ENCODE data around the gene WDR91. TPM values are rescaled to one million over a fixed set of nuclear protein-coding genes. Genes with fewer than 3 reads are reported as not detected.

The WDR91 gene
- total RNA-seq, 2 donors from 2014 or later: 36.2 to 78.3 TPM

- Histone ChIP-seq H3K4me3 (no peak overlapping the region), H3K4me1 (ENCODE audit: control insufficient read depth in 1 of 2, low read depth in 2 of 2) (no peaks in the 10 kb centered on the region), H3K27me3 (replicated peaks; ENCODE audit: insufficient read depth) (no peaks in the 10 kb centered on the region), H3K9me3 (no peaks in the 10 kb centered on the region), H3K36me3 (peaks cover 59% of the 10 kb centered on the region), H3K27ac (no peak overlapping the region)
- DNase-seq (ENCODE audit: low spot score) (no peak), ATAC-seq (ENCODE audit: insufficient number of reproducible peaks, low FRiP score, low read depth) (no peak)
- TF ChIP-seq, protein P1, sequence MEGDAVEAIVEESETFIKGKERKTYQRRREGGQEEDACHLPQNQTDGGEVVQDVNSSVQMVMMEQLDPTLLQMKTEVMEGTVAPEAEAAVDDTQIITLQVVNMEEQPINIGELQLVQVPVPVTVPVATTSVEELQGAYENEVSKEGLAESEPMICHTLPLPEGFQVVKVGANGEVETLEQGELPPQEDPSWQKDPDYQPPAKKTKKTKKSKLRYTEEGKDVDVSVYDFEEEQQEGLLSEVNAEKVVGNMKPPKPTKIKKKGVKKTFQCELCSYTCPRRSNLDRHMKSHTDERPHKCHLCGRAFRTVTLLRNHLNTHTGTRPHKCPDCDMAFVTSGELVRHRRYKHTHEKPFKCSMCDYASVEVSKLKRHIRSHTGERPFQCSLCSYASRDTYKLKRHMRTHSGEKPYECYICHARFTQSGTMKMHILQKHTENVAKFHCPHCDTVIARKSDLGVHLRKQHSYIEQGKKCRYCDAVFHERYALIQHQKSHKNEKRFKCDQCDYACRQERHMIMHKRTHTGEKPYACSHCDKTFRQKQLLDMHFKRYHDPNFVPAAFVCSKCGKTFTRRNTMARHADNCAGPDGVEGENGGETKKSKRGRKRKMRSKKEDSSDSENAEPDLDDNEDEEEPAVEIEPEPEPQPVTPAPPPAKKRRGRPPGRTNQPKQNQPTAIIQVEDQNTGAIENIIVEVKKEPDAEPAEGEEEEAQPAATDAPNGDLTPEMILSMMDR (IDR thresholded peaks at IDR 0.05): no peak
Observed at GRCh38 chr7:135188298-135188984, 22.9 kb downstream of the WDR91 start.

DNA sequence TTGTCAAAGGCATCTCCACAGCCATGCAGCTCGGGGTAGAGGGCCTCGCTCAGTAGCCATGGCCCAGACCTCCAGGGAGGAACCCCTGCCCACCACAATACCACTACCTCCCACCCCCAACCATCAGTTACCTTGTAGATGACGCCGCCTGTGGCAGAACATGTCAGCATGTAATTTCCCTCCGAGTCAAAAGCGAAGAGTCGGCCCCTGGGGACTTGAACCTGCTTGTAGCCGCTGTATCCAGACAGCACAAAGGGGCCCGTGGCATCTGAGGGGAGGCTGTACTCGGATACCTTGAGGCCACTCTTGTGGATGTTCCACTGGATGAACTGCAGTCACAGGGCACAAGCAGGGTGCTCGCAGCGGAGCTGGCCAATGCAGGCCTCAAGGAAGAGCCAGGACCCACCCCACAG is 24.5 kb downstream of the WDR91 start:
- H3K36me3 ChIP-seq: peaks cover 56% of the 10 kb centered on the region
- ATAC-seq (ENCODE audit: insufficient number of reproducible peaks, low FRiP score, low read depth): no peak
- no peak for DNase-seq (ENCODE audit: low spot score)

DNA sequence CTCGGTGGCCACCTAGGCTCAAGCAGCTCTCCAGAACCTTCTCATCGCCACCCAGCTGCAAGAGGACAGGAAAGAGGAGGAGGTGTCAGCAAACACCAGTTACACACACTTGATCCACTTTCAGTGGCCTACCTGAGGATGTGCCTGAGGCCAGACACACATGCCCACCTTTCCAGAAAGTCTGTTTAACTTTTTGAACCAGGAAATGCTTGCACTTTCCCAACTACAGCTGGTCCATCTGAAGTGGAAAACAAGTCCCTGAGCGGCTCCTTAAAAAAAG is 25.1 kb downstream of the WDR91 start:
- H3K27me3 ChIP-seq (replicated peaks; ENCODE audit: insufficient read depth): no peaks in the 10 kb centered on the region
- H3K9me3 ChIP-seq: peaks cover 16% of the 10 kb centered on the region
- H3K4me3 ChIP-seq: no peak overlapping the region
- peaks cover 56% of the 10 kb centered on the region for H3K36me3 ChIP-seq
- H3K27ac ChIP-seq: no peak overlapping the region
- ATAC-seq (ENCODE audit: insufficient number of reproducible peaks, low FRiP score, low read depth) (no peak), DNase-seq (ENCODE audit: low spot score) (no peak)
- no peaks in the 10 kb centered on the region for H3K4me1 ChIP-seq (ENCODE audit: control insufficient read depth in 1 of 2, low read depth in 2 of 2)
- TF ChIP-seq, protein P1 (IDR thresholded peaks at IDR 0.05): no peak

More for the DNA sequence above, 24.5 kb downstream of the WDR91 start:
- Histone ChIP-seq H3K27ac (no peak overlapping the region), H3K4me3 (no peak overlapping the region), H3K9me3 (peaks cover 10% of the 10 kb centered on the region), H3K27me3 (replicated peaks; ENCODE audit: insufficient read depth) (no peaks in the 10 kb centered on the region), H3K4me1 (ENCODE audit: control insufficient read depth in 1 of 2, low read depth in 2 of 2) (no peaks in the 10 kb centered on the region)
- TF ChIP-seq, protein P1 (IDR thresholded peaks at IDR 0.05): no peak

DNA sequence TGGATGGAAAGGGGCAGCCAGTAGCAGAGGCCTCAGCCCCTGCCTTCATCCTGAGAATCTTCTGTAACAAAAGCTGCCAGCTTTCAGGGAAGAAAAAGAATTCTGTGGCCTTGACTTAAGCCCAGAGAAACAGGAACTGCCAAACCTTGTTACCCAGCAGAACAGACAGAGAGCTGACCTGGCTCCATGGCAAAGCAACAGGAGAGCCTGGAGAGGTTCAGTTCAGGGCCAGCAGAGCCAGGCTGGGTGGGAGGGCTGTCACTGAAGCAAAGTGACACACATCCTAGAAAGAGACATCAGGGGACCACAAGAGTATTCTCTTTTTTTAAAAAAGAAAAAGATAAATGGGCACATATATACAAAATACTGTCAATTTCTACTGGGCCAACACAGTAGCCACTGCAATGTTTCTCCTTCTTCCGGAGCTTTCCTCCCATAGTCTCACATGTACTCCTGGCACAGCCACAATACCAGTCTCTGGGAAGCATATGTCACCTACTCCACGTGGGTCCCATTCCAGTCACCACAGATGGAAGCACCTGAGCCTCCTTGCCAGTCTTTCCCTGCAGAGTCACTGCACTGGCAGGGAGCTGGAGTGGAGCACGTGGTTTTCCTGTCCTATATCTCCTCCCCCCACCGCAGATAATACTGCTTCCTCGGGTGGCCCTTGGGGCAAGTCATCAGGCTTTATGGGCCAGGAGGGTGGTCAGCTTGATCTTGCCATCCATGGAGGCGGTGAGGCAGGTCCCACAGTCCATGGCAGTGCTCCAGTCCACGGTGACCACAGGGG is 25.7 kb downstream of the WDR91 start:
- ATAC-seq (ENCODE audit: insufficient number of reproducible peaks, low FRiP score, low read depth): no peak
- DNase-seq (ENCODE audit: low spot score): no peak
- Histone ChIP-seq H3K4me3 (no peak overlapping the region), H3K4me1 (ENCODE audit: control insufficient read depth in 1 of 2, low read depth in 2 of 2) (no peaks in the 10 kb centered on the region), H3K27ac (no peak overlapping the region), H3K27me3 (replicated peaks; ENCODE audit: insufficient read depth) (no peaks in the 10 kb centered on the region), H3K9me3 (peaks cover 21% of the 10 kb centered on the region), H3K36me3 (peaks cover 56% of the 10 kb centered on the region)
- TF ChIP-seq, protein P1 (IDR thresholded peaks at IDR 0.05): no peak

DNA sequence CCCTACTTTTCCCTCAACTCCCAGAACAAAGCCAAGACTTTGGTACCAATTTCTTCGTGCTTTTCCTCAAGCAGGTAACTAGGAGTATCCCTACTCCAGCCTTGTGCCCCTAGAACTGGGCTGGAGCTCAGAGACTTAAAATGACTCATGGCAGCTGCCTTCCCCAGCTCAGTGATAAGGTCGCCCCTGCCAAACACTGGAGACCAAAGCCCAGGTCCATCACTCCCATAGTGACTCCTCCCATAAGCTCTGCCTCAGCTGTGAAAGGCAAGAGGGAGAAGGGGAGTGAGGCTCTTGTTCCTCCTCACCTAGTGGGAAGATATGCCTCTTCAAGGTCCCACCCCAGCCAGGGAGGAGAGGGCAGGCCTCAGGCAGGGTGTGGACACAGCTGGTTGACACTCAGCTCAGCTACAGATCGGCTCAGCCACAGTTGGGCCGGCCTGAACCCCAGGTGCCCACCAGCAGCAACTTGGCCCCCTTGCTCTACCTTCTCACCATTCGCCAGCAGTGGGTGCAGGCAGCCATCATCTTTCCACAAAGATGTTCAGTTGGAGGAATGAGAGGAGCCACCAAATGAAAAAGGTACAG is 27.0 kb downstream of the WDR91 start:
- Histone ChIP-seq H3K9me3 (peaks cover 27% of the 10 kb centered on the region), H3K27me3 (replicated peaks; ENCODE audit: insufficient read depth) (no peaks in the 10 kb centered on the region), H3K36me3 (peaks cover 56% of the 10 kb centered on the region), H3K4me3 (no peak overlapping the region), H3K4me1 (ENCODE audit: control insufficient read depth in 1 of 2, low read depth in 2 of 2) (no peaks in the 10 kb centered on the region), H3K27ac (no peak overlapping the region)
- ATAC-seq (ENCODE audit: insufficient number of reproducible peaks, low FRiP score, low read depth) (no peak), DNase-seq (ENCODE audit: low spot score) (no peak)
- TF ChIP-seq, protein P1 (IDR thresholded peaks at IDR 0.05): no peak

Data from thoracic aorta (tissue), 2 donors.